HG02571 (cell line): ENCODE measurements around the gene EEF1A1.
"Not testable (repeated sequence)": the region's sequence is repeated elsewhere in the genome, so short reads cannot be mapped to it uniquely, and the experiment has no call there.

Experiments
- ATAC-seq: cut with Tn5 transposase; IDR thresholded peaks from one replicate; pipeline ENCODE4 v1.9.1; 2021; ENCODE audit warnings: mild to moderate bottlenecking, moderate library complexity; ENCODE audit not compliant: unreplicated experiment

Gene EEF1A1

GRCh38 chr6:73506246-73506645, 14.6 kb downstream of the EEF1A1 start:
- no peak for ATAC-seq

GRCh38 chr6:73505705-73506104, 15.1 kb downstream of the EEF1A1 start:
- not testable (repeated sequence) for ATAC-seq

- no peak for ATAC-seq
Measured at GRCh38 chr6:73505142-73505541, 15.7 kb downstream of the EEF1A1 start.

GRCh38 chr6:73504160-73504559, 16.7 kb downstream of the EEF1A1 start:
- no peak for ATAC-seq

GRCh38 chr6:73503027-73503772, 17.6 kb downstream of the EEF1A1 start:
- ATAC-seq: no peak

GRCh38 chr6:73497915-73498314, 22.9 kb downstream of the EEF1A1 start:
- no peak for ATAC-seq

- ATAC-seq: no peak
Measured at GRCh38 chr6:73491377-73491776, 29.5 kb downstream of the EEF1A1 start.

- no peak for ATAC-seq
Measured at GRCh38 chr6:73487473-73487872, 33.4 kb downstream of the EEF1A1 start.

GRCh38 chr6:73484438-73484837, 36.4 kb downstream of the EEF1A1 start:
- no peak for ATAC-seq

GRCh38 chr6:73481969-73482368, 38.9 kb downstream of the EEF1A1 start:
- ATAC-seq: no peak

- no peak for ATAC-seq
Measured at GRCh38 chr6:73477407-73477806, 43.4 kb downstream of the EEF1A1 start.

- ATAC-seq: no peak
Measured at GRCh38 chr6:73476723-73477122, 44.1 kb downstream of the EEF1A1 start.

GRCh38 chr6:73471686-73472290, 49.0 kb downstream of the EEF1A1 start:
- ATAC-seq: peak; percentile 91
